ENCODE data around the gene SERPINF2. TPM values are rescaled to one million over a fixed set of nuclear protein-coding genes. Genes with fewer than 3 reads are reported as not detected.
"Not testable (repeated sequence)": the region's sequence is repeated elsewhere in the genome, so short reads cannot be mapped to it uniquely, and the experiment has no call there.

The SERPINF2 gene
- polyA plus RNA-seq, 3 donors, result 108 to 124 (median 109) TPM

- no peak for DNase-seq
Measured at GRCh38 chr17:1783271-1783670, 40.6 kb downstream of the SERPINF2 start.

- no peak for DNase-seq
Measured at GRCh38 chr17:1783834-1784611, 41.4 kb downstream of the SERPINF2 start.

- DNase-seq, result no peak
Measured at GRCh38 chr17:1785930-1786329, 43.3 kb downstream of the SERPINF2 start.

- DNase-seq, result no peak
Measured at GRCh38 chr17:1786708-1787107, 44.0 kb downstream of the SERPINF2 start.

- DNase-seq, result no peak
Measured at GRCh38 chr17:1787301-1787902, 44.7 kb downstream of the SERPINF2 start.

- DNase-seq, result no peak
Measured at GRCh38 chr17:1789936-1790335, 47.3 kb downstream of the SERPINF2 start.

- no peak for DNase-seq
Measured at GRCh38 chr17:1792495-1793446, 50.1 kb downstream of the SERPINF2 start.

- no peak for DNase-seq
Measured at GRCh38 chr17:1793447-1793806, 50.8 kb downstream of the SERPINF2 start.

- DNase-seq, result no peak
Measured at GRCh38 chr17:1796800-1797199, 54.1 kb downstream of the SERPINF2 start.

- no peak for DNase-seq
Measured at GRCh38 chr17:1797323-1797722, 54.7 kb downstream of the SERPINF2 start.

GRCh38 chr17:1797846-1798245 lies 55.2 kb downstream of the SERPINF2 start:
- DNase-seq, result not testable (repeated sequence)

GRCh38 chr17:1800240-1800639 lies 57.6 kb downstream of the SERPINF2 start:
- no peak for DNase-seq

- DNase-seq, result no peak
Measured at GRCh38 chr17:1800712-1801111, 58.0 kb downstream of the SERPINF2 start.

GRCh38 chr17:1802429-1802828 lies 59.8 kb downstream of the SERPINF2 start:
- DNase-seq, result no peak

GRCh38 chr17:1803280-1803679 lies 60.6 kb downstream of the SERPINF2 start:
- DNase-seq, result no peak

Other genes with a start within 250 kb of the SERPINF2 start
- gene INPP5K, start 226.3 kb upstream of the SERPINF2 start, polyA plus RNA-seq (ENCODE audit: insufficient read length in 3 of 3), result 10 to 100 TPM; 19.2 to 27.7 (median 25.6) TPM
- gene PITPNA, start 180.1 kb upstream of the SERPINF2 start, polyA plus RNA-seq (ENCODE audit: insufficient read length in 3 of 3), result 10 to 100 TPM; 74.5 to 79.4 (median 78.0) TPM
- gene SLC43A2, start 114.0 kb upstream of the SERPINF2 start, polyA plus RNA-seq (ENCODE audit: insufficient read length in 3 of 3), result 10 to 100 TPM; 29.6 to 41.4 (median 29.9) TPM
- gene SCARF1, start 97.1 kb upstream of the SERPINF2 start, polyA plus RNA-seq (ENCODE audit: insufficient read length in 3 of 3), result 1 to 10 TPM; 7.3 to 9.9 (median 7.8) TPM
- gene RILP, start 93.0 kb upstream of the SERPINF2 start, polyA plus RNA-seq (ENCODE audit: insufficient read length in 3 of 3), result 1 to 10 TPM; 4.2 to 4.3 (median 4.3) TPM
- 100 to 1,000 TPM; 307 to 367 (median 333) TPM for gene PRPF8, start 58.0 kb upstream of the SERPINF2 start, polyA plus RNA-seq (ENCODE audit: insufficient read length in 3 of 3)
- 1 to 10 TPM; 5.8 to 7.1 (median 5.8) TPM for gene TLCD2, start 32.5 kb upstream of the SERPINF2 start, polyA plus RNA-seq (ENCODE audit: insufficient read length in 3 of 3)
- gene WDR81, start 18.2 kb upstream of the SERPINF2 start, polyA plus RNA-seq (ENCODE audit: insufficient read length in 3 of 3), result 10 to 100 TPM; 21.4 to 22.7 (median 22.1) TPM
- 100 to 1,000 TPM; 160 to 244 (median 244) TPM for gene SERPINF1, start 19.2 kb downstream of the SERPINF2 start, polyA plus RNA-seq (ENCODE audit: insufficient read length in 3 of 3)
- gene SMYD4, start 87.0 kb downstream of the SERPINF2 start, polyA plus RNA-seq (ENCODE audit: insufficient read length in 3 of 3), result 10 to 100 TPM; 11.2 to 20.8 (median 20.7) TPM
- gene RPA1, start 87.1 kb downstream of the SERPINF2 start, polyA plus RNA-seq (ENCODE audit: insufficient read length in 3 of 3), result 100 to 1,000 TPM; 113 to 120 (median 119) TPM